Coronary artery (tissue), 2 donors: Measurements from ENCODE around the gene MCM10.

ENCODE experiments used
- DNase-seq: peaks from one replicate; pipeline ENCODE4 v3.0.0-alpha.2; 2017; ENCODE audit warnings: low spot score
- H3K27ac ChIP-seq, 2 donors: fragments of 200-600 bp; sonication (generic); one replicate each; pipeline ENCODE4 v1.5.1; 2016 to 2019
- H3K4me3 ChIP-seq: fragments of 200-600 bp; sonication (generic); 2 replicates; pipeline ENCODE4 v1.5.1; 2016; ENCODE audit warnings: mild to moderate bottlenecking, moderate library complexity
- CTCF ChIP-seq: fragments of 200-600 bp; sonication (generic); IDR thresholded peaks from one replicate; pipeline ENCODE4 v1.5.1; 2019; ENCODE audit warnings: antibody characterized with exemption

MCM10 gene

GRCh38 chr10:13184276-13184675, 22.9 kb downstream of the MCM10 start:
- H3K4me3 ChIP-seq = no peak overlapping the region
- no peak for TF ChIP-seq CTCF
- no peak for DNase-seq
- no peak overlapping the region for H3K27ac ChIP-seq

GRCh38 chr10:13184730-13185514, 23.6 kb downstream of the MCM10 start:
- TF ChIP-seq CTCF = no peak
- H3K4me3 ChIP-seq = no peak overlapping the region
- no peak for DNase-seq
- no peak overlapping the region for H3K27ac ChIP-seq

- H3K27ac ChIP-seq = no peak overlapping the region
- no peak for TF ChIP-seq CTCF
- DNase-seq = no peak
- no peak overlapping the region for H3K4me3 ChIP-seq
Observed at GRCh38 chr10:13187135-13187534, 25.8 kb downstream of the MCM10 start.

- H3K4me3 ChIP-seq = no peak overlapping the region
- no peak for DNase-seq
- TF ChIP-seq CTCF = no peak
- H3K27ac ChIP-seq = no peak overlapping the region
Observed at GRCh38 chr10:13188593-13188992, 27.2 kb downstream of the MCM10 start.

- DNase-seq = no peak
- H3K27ac ChIP-seq = no peak overlapping the region
- TF ChIP-seq CTCF = no peak
- H3K4me3 ChIP-seq = no peak overlapping the region
Observed at GRCh38 chr10:13189961-13190360, 28.6 kb downstream of the MCM10 start.

- no peak overlapping the region for H3K27ac ChIP-seq
- no peak for DNase-seq
- no peak for TF ChIP-seq CTCF
- no peak overlapping the region for H3K4me3 ChIP-seq
Observed at GRCh38 chr10:13190816-13191215, 29.5 kb downstream of the MCM10 start.

GRCh38 chr10:13191362-13191761, 30.0 kb downstream of the MCM10 start:
- H3K27ac ChIP-seq = no peak overlapping the region
- no peak for TF ChIP-seq CTCF
- DNase-seq = no peak
- no peak overlapping the region for H3K4me3 ChIP-seq
